GM18907 (cell line): ENCODE data around the gene FNDC5.
"Not testable (repeated sequence)": the region's sequence is repeated elsewhere in the genome, so short reads cannot be mapped to it uniquely, and the experiment has no call there.

Experiments used
- ATAC-seq: cut with Tn5 transposase; IDR thresholded peaks from one replicate; pipeline ENCODE4 v1.9.1; 2021; ENCODE audit warnings: mild to moderate bottlenecking, moderate library complexity; ENCODE audit not compliant: unreplicated experiment

The FNDC5 gene

DNA sequence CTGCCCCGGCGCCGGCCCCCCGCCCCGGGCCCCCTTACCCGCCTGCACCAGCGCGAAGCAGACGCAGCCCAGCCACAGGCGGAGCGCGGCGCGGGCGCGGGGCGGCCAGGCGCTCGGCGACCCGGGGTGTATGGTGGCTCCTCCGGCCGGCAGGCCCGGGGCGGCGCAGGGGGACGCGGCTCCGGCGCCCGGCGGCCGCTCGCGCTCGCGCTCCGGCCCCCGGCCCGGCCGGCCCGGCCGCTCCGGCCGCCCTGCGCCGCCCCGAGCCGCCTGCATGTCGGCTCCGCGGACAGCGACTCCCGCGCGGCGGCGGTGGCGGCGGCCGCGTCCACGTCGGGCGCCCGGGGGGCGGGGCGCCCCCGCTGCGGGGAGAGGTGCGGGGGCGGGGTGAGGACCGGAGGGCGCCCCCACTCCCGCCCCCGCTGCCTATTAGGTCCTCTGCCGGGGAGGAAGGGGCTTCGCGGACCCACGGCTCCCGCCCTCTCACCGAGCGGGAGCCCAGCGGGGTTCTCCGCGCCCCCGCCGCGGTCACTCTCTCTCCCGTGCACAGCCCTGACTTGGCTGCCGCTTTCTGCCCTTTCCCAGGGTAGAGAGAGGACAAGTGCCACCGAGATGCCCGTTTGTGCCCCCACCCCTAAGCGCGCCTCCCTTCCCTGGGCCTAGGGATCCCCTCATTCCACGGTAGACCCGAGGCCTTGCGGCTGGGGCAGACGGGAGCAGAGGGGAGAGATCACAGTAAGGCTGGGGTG lies at the start of gene FNDC5:
Gene FNDC5, minus strand, starts transcription at position 298 of the 749 bp plus-strand sequence.
- no peak for ATAC-seq

DNA sequence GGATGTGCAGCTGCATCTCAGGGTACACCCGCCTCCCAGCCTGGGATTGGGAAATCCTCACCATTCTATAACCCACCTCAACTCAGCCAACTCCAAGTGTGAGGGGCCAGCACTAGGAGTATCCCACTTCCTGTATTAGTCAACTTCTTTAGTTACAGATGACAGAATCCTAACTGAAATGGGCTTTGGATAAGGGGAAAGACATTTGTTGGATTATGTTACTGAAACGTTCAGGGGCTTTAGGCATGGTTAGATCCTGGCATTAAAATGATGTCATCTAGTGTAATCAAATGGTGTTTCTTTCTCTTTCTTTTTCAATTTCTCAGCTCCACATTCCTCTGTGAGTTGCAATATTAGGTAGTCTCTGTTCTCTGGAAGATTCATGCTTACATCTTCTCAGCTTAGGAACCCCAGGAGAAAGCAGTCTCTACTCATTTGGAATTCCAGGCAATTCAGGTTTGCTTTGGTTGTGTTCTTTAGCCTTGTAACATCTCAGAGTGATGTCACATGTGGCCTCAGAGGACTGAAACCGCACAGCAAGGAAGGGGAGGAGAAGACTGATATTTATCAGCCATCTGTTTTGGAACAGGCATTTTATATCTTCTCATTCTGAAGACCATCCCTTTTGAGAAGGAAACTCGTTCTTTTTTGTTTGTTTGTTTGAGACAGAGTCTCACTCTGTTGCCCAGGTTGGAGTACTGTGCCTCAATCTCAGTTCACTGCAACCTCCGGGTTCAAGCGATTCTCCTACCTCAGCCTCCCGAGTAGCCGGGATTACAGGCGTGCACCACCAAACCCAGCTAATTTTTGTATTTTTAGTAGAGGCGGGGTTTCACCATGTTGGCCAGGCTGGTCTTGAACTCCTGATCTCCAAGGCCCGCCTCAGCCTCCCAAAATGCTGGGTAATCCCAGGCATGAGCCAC lies 49.4 kb upstream of the FNDC5 start:
- no peak for ATAC-seq

GRCh38 chr1:32918179-32918578 lies 47.5 kb upstream of the FNDC5 start:
- ATAC-seq: no peak

- no peak for ATAC-seq
Measured at GRCh38 chr1:32917521-32917920, 46.8 kb upstream of the FNDC5 start.

- no peak for ATAC-seq
Measured at GRCh38 chr1:32915766-32916706, 45.3 kb upstream of the FNDC5 start.

DNA sequence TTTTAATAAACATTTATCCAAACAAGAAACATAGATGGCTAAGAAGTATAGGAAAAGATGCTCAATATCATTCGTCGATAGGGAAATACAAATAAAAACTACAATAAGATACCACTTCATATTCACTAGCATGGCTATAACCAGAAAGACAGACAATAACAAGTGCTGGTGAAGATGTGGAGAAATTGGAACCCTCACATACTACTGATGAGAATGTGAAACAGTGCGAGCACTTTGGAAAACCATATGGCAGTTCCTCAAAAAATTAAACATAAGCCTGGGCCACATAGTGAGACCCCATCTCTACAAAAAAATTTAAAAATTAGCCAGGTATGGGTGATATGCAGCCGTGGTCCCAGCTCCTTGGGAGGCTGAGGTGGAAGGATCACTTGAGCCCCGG lies 39.6 kb upstream of the FNDC5 start:
- no peak for ATAC-seq

- no peak for ATAC-seq
Measured at GRCh38 chr1:32907435-32907834, 36.7 kb upstream of the FNDC5 start.

DNA sequence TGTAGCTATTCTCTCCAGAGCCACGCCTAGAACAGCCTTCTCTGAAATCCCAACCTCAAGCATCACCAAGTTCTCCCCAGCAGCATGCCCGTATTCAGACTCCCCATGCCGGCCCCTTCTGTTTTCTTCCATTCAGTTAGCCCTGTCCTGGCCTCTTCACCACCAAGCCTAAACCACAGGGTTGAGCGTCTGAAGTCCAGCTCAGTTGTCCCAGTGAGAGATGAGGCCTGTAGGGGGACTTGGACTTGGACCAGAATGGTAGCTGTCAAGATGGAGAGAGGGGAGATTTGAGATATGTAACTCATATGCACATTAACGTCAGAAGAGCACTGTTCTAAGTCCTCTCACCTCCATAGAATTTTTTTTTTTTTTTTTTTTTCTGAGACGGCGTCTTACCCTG lies 35.9 kb upstream of the FNDC5 start:
- no peak for ATAC-seq

GRCh38 chr1:32905588-32905987 lies 34.9 kb upstream of the FNDC5 start:
- ATAC-seq: not testable (repeated sequence)

GRCh38 chr1:32904797-32905196 lies 34.1 kb upstream of the FNDC5 start:
- no peak for ATAC-seq

GRCh38 chr1:32903991-32904785 lies 33.5 kb upstream of the FNDC5 start:
- ATAC-seq: no peak

GRCh38 chr1:32902535-32902920 lies 31.8 kb upstream of the FNDC5 start:
- ATAC-seq: no peak

- no peak for ATAC-seq
Measured at GRCh38 chr1:32901823-32902534, 31.3 kb upstream of the FNDC5 start.

GRCh38 chr1:32900956-32901822 lies 30.5 kb upstream of the FNDC5 start, which contains the start of gene TMEM54:
Gene TMEM54, minus strand, starts transcription at chr1:32901389. Its CDS starts 151 bp downstream, at chr1:32901238.
- no peak for ATAC-seq

DNA sequence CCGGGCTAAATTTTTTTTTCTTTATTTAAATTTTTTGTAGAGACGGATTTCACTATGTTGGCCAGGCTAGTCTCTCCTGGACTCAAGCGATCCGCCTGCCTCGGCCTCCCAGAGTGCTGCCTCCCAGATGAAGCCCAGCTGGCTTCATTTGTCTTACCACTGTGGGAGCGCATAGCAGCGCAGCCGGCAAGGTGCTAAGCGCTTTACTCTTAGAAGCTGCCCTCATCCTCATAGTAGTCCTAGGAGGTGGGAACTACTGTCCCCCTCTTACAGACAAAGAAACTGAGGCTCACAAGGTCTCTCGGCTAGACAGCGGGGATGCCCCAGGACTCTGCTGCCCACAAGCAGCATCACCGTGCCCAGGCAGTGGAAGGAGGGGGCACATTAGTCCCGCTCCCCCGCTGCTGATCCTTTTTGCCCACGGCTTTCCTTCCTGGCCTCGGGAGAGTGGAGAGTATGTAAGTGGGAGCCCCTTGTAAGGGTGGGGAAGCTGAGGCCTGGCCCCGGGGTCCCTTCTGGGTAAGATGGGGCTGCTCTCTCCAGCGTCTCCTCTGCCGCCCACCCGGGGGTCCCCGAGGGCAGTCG lies 29.8 kb upstream of the FNDC5 start:
- ATAC-seq: no peak

DNA sequence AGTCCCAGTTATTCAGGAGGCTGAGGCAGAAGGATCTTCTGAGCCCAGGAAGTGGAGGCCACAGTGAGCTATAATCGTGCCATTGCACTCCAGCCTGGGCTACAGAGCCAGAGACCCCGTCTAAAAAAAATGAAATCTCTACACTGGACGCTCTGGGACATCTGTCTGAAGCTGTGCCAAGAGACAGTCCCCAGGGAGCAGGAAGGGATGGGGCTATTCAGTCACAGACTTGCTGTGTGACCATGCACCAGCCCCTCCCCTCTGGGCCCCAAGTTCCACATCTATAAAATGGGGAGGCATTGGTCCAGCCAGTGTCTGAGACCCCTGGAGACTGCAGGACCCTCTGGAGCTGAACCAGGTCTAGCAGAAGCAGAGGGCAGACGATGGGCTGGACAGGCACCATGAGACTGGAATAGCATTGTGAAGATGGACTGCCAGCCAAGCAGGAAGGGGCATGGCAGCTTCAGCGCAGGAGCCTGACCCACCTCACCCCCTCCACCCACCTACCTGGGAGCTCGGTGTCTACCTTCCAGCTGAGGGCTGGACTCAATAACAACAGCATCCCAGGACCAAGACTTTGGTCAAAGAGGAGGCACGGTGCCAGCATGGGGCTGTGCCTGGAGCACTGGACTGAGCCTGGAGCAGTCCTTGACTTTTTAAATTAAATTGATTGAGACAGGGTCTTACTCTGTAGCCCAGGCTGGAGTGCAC lies 29.0 kb upstream of the FNDC5 start:
- ATAC-seq: no peak

GRCh38 chr1:32898958-32899357 lies 28.2 kb upstream of the FNDC5 start:
- ATAC-seq: no peak
